Measurements from ENCODE around the gene SLC17A7. TPM values are rescaled to one million over a fixed set of nuclear protein-coding genes. Genes with fewer than 3 reads are reported as not detected.

The SLC17A7 gene
- total RNA-seq, 1 experiment from 2014 or later = 1.6 TPM

- TF ChIP-seq IRF1 (CRISPR knock-in tag; IDR thresholded peaks at IDR 0.05) = no peak
- no peak for TF ChIP-seq CBFB (CRISPR knock-in tag; IDR thresholded peaks at IDR 0.05; ENCODE audit: low read depth)
- TF ChIP-seq HMGA2 (CRISPR knock-in tag; IDR thresholded peaks at IDR 0.05) = no peak
- no peak for TF ChIP-seq CREM (CRISPR knock-in tag; IDR thresholded peaks at IDR 0.05)
- TF ChIP-seq FOXJ3 (CRISPR knock-in tag; IDR thresholded peaks at IDR 0.05; ENCODE audit: borderline replicate concordance) = no peak
- TF ChIP-seq EMX1 (CRISPR knock-in tag; IDR thresholded peaks at IDR 0.05) = no peak
- TF ChIP-seq OVOL2 (CRISPR knock-in tag; IDR thresholded peaks at IDR 0.05; ENCODE audit: borderline replicate concordance) = no peak
- no peak for TF ChIP-seq ZNF423 (CRISPR knock-in tag; IDR thresholded peaks at IDR 0.05)
- TF ChIP-seq ZNF317 (CRISPR knock-in tag; IDR thresholded peaks at IDR 0.05; ENCODE audit: borderline replicate concordance, low read depth) = no peak
- TF ChIP-seq ATF1 (CRISPR knock-in tag; IDR thresholded peaks at IDR 0.05) = no peak
Measured at GRCh38 chr19:49451430-49452181, 10.3 kb upstream of the SLC17A7 start, which contains the start of gene PIH1D1 (continued).

GRCh38 chr19:49450405-49450804 lies 9.1 kb upstream of the SLC17A7 start:
- peak overlapping the region; percentile 94 for H3K4me3 Mint-ChIP-seq
- peak overlapping the region; percentile 94 for H3K27ac Mint-ChIP-seq
- H3K4me1 Mint-ChIP-seq = peaks cover 38% of the 10 kb centered on the region
- TF ChIP-seq ZNF423 (CRISPR knock-in tag; IDR thresholded peaks at IDR 0.05) = no peak
- TF ChIP-seq ZBTB21 (CRISPR knock-in tag; IDR thresholded peaks at IDR 0.05; ENCODE audit: borderline replicate concordance) = no peak
- TF ChIP-seq ZMAT4 (CRISPR knock-in tag; IDR thresholded peaks at IDR 0.05) = no peak
- TF ChIP-seq NR3C1 (CRISPR knock-in tag; conservative IDR thresholded peaks at IDR 0.05; ENCODE audit: low read depth) = no peak
- TF ChIP-seq IRF2 (CRISPR knock-in tag; IDR thresholded peaks at IDR 0.05; ENCODE audit: borderline replicate concordance, low read depth) = no peak
- no peak for TF ChIP-seq E2F5 (CRISPR knock-in tag; IDR thresholded peaks at IDR 0.05)
- TF ChIP-seq USF2 (CRISPR knock-in tag; IDR thresholded peaks at IDR 0.05) = no peak
- no peak for TF ChIP-seq RELA (CRISPR knock-in tag; IDR thresholded peaks at IDR 0.05; ENCODE audit: borderline replicate concordance)
- TF ChIP-seq CDX4 (CRISPR knock-in tag; IDR thresholded peaks at IDR 0.05; ENCODE audit: borderline replicate concordance) = no peak
- no peak for TF ChIP-seq JUN (CRISPR knock-in tag; IDR thresholded peaks at IDR 0.05)
- TF ChIP-seq E2F1 (CRISPR knock-in tag; IDR thresholded peaks at IDR 0.05) = no peak
- no peak for TF ChIP-seq ATF3 (CRISPR knock-in tag; conservative IDR thresholded peaks at IDR 0.05)
- no peak for DNase-seq (ENCODE audit: low spot score)
- ATAC-seq = no peak
- no peaks in the 10 kb centered on the region for H3K27me3 Mint-ChIP-seq (ENCODE audit: low read depth)
- peaks cover 32% of the 10 kb centered on the region for H3K36me3 Mint-ChIP-seq
- POLR2A ChIA-PET = no interaction called here
- CTCF ChIA-PET = interaction anchor here (2.8 kb wide), 1 partner anchor 26 kb away, joined by 17 read pairs; no protein-coding TSS in a partner anchor
- no peaks in the 10 kb centered on the region for H3K9me3 Mint-ChIP-seq

Data from WTC11 (cell line).